ENCODE measurements around the gene RALB. TPM values are rescaled to one million over a fixed set of nuclear protein-coding genes. Genes with fewer than 3 reads are reported as not detected.

Gene RALB
- total and polyA plus RNA-seq, 2 of the 8 experiments (the other 6 are each of a cell fraction or from before 2014, with no cell fraction given) = 12.0 to 16.6 TPM

- CTCF ChIA-PET (ENCODE audit: partially characterized antibody) = interaction anchor here (0.9 to 1.7 kb wide), 6 partner anchors 31 to 232 kb away, joined by 3 to 6 read pairs (median 4); no protein-coding TSS in a partner anchor
- Histone ChIP-seq H3K23ac (ENCODE audit: insufficient read length) (no peak overlapping the region), H4K91ac (replicated peaks; ENCODE audit: insufficient read length, low read length) (no peak overlapping the region), H2AFZ (ENCODE audit: low read length) (no peak overlapping the region), H3K4me1 (replicated peaks in 1 of 4; ENCODE audit: control insufficient read depth in 3 of 4, insufficient read depth in 4 of 4, low read length in 3 of 4) (peaks cover 7 to 24% (median 17%) of the 10 kb centered on the region in 4 experiments), H3K9ac (replicated peaks in 1 of 4; ENCODE audit: extremely low read depth in 1 of 4, low read depth in 3 of 4, low read length in 3 of 4) (no peak overlapping the region; a peak in 1 of 7 replicates), H2BK5ac (ENCODE audit: low read depth, low read length) (no peak overlapping the region), H2BK12ac (ENCODE audit: low read depth, low read length) (no peak overlapping the region; the same call in 1 of the 2 replicates), H3K18ac (ENCODE audit: extremely low read depth, low read length) (no peak overlapping the region), H3K4me2 (ENCODE audit: insufficient read depth in 1 of 2, low read depth in 2 of 2, low read length in 2 of 2) (no peak overlapping the region), H3K79me2 (ENCODE audit: control insufficient read depth in 1 of 2, insufficient read depth in 2 of 2, low read length in 2 of 2) (no peaks in the 10 kb centered on the region), H4K5ac (ENCODE audit: insufficient read length, low read depth, low read length) (no peak overlapping the region), H4K8ac (ENCODE audit: extremely low read depth, insufficient read depth, low read length) (no peak overlapping the region), H3K36me3 (ENCODE audit: control insufficient read depth in 2 of 4, insufficient read depth in 4 of 4, low read length in 3 of 4) (no peaks in the 10 kb centered on the region), H3K4ac (replicated peaks; ENCODE audit: insufficient read length, low read depth, low read length) (no peak overlapping the region), H2BK20ac (ENCODE audit: low read length) (no peak overlapping the region), H3K79me1 (ENCODE audit: low read depth, low read length) (no peaks in the 10 kb centered on the region), H3K27me3 (replicated peaks in 1 of 4; ENCODE audit: control insufficient read depth in 3 of 4, extremely low read depth in 1 of 4, insufficient read depth in 3 of 4, low read length in 3 of 4) (peaks cover 7 to 28% (median 20%) of the 10 kb centered on the region in 4 experiments), H4K20me1 (replicated peaks in 1 of 2; ENCODE audit: control insufficient read depth in 1 of 2, insufficient read depth in 2 of 2, low read length in 2 of 2) (peaks cover 0 to 1% of the 10 kb centered on the region in 2 experiments), H3K23me2 (ENCODE audit: low read depth, low read length) (peaks cover 6% of the 10 kb centered on the region), H3K14ac (ENCODE audit: insufficient read length) (no peak overlapping the region), H2BK15ac (ENCODE audit: low read length) (no peak overlapping the region), H3K56ac (replicated peaks; ENCODE audit: insufficient read length, low read depth, low read length) (no peak overlapping the region), H3K4me3 (ENCODE audit: extremely low read depth in 1 of 4, insufficient read depth in 2 of 4, low read depth in 3 of 4, low read length in 4 of 4) (no peak overlapping the region), H3K9me3 (ENCODE audit: insufficient read depth in 2 of 2, low read depth in 1 of 2, low read length in 1 of 2) (no peaks in the 10 kb centered on the region), H2AK5ac (ENCODE audit: low read depth, low read length) (no peak overlapping the region), H2BK120ac (replicated peaks; ENCODE audit: low read depth, low read length) (no peak overlapping the region), H3K27ac (ENCODE audit: low read depth, low read length) (no peak overlapping the region)
- TF ChIP-seq SAP30 (IDR thresholded peaks at IDR 0.05; ENCODE audit: insufficient read depth, insufficient replicate concordance, low read length) (no peak), EZH2 (IDR thresholded peaks at IDR 0.05; ENCODE audit: low read depth, low read length, severe bottlenecking) (no peak), CBX8 (IDR thresholded peaks at IDR 0.05; ENCODE audit: borderline replicate concordance, low read depth, low read length) (no peak)
- DNase-seq (ENCODE audit: low read depth in 1 of 2, low spot score in 2 of 2) (no peak), FAIRE-seq (no peak)
- POLR2A ChIA-PET (ENCODE audit: partially characterized antibody) = interaction anchor here (1.3 to 1.4 kb wide), 2 partner anchors 21 to 25 kb away, joined by 3 read pairs; partner anchors contain the start of gene TMEM185B
- 90% methylated on average over 6 of the region's 6 CpGs; no CpG with 5 or more reads in 1 of the 2 experiments for WGBS, 2 experiments (ENCODE audit: extremely low coverage in 1 of 2, insufficient coverage in 1 of 2, insufficient read length in 1 of 2, insufficient replicate concordance in 2 of 2, low coverage in 1 of 2, low lambda C conversion rate in 2 of 2, missing lambda C conversion rate in 1 of 2)
Measured at GRCh38 chr2:120247851-120248250, 4.8 kb upstream of the RALB start.
